ENCODE data around the gene ADORA1. TPM values are rescaled to one million over a fixed set of nuclear protein-coding genes. Genes with fewer than 3 reads are reported as not detected.

Gene ADORA1
- total and polyA plus RNA-seq, 2 donors (not counting 1 experiment from before 2014, with no cell fraction given) = not detected

DNA sequence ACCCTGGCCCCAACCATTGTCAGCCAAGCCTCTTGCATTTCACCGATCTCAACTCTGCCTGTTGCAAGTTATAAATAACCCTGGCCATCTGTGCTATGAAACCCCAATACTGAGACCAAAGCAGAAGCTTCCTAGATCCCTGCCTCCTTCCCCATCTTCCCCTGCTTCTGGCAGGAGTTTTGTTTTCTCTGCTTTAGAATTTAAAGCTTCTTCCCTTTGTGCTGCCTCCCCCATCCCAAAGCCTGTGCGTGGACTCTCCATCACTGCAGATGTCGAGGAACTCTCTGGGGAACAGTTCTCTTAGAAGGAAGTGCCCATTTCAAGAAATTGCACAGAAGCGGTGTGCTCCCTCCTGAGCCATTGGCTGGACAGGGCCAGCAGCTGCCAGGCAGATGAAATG is 24.3 kb upstream of the ADORA1 start:
- ChIA-PET CTCF (no interaction called here), POLR2A (no interaction called here)
- no peaks in the 10 kb centered on the region for H3K4me1 Mint-ChIP-seq
- intact Hi-C loops (cut with micrococcal nuclease) = no loop called here
- DNase-seq = no peak
- H3K4me1 ChIP-seq (ENCODE audit: control insufficient read depth in 2 of 2, insufficient read depth in 2 of 2, low read length in 2 of 2) = no peaks in the 10 kb centered on the region
- TF ChIP-seq, protein P1, sequence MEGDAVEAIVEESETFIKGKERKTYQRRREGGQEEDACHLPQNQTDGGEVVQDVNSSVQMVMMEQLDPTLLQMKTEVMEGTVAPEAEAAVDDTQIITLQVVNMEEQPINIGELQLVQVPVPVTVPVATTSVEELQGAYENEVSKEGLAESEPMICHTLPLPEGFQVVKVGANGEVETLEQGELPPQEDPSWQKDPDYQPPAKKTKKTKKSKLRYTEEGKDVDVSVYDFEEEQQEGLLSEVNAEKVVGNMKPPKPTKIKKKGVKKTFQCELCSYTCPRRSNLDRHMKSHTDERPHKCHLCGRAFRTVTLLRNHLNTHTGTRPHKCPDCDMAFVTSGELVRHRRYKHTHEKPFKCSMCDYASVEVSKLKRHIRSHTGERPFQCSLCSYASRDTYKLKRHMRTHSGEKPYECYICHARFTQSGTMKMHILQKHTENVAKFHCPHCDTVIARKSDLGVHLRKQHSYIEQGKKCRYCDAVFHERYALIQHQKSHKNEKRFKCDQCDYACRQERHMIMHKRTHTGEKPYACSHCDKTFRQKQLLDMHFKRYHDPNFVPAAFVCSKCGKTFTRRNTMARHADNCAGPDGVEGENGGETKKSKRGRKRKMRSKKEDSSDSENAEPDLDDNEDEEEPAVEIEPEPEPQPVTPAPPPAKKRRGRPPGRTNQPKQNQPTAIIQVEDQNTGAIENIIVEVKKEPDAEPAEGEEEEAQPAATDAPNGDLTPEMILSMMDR (IDR thresholded peaks at IDR 0.05) = no peak
- TF ChIP-seq EZH2 (IDR thresholded peaks at IDR 0.05; ENCODE audit: borderline replicate concordance, insufficient read depth, low read depth, low read length, poor library complexity, severe bottlenecking) = no peak
- H3K79me2 ChIP-seq (ENCODE audit: control insufficient read depth, insufficient read depth, low read length) = no peaks in the 10 kb centered on the region
- H3K4me3 ChIP-seq (ENCODE audit: control extremely low read depth in 1 of 5, extremely low read depth in 1 of 5, insufficient read depth in 1 of 5, low read depth in 2 of 5, low read length in 4 of 5) = no peak overlapping the region
- H3K4me3 Mint-ChIP-seq = no peak overlapping the region
- H3K36me3 ChIP-seq (replicated peaks in 1 of 2; ENCODE audit: control extremely low read depth in 1 of 2, control insufficient read depth in 1 of 2, extremely low read depth in 1 of 2, insufficient read depth in 2 of 2, low read length in 1 of 2) = no peaks in the 10 kb centered on the region
- no peaks in the 10 kb centered on the region for H4K20me1 ChIP-seq (ENCODE audit: control insufficient read depth, insufficient read depth, low read length, poor library complexity, severe bottlenecking)
- no peak for ATAC-seq (ENCODE audit: low read depth)
- H3K4me2 ChIP-seq (replicated peaks; ENCODE audit: low read depth, low read length, poor library complexity, severe bottlenecking) = no peak overlapping the region
- no peaks in the 10 kb centered on the region for H3K9me3 Mint-ChIP-seq (ENCODE audit: insufficient read depth)
- 25% methylated on average over 4 of the region's 4 CpGs for WGBS (ENCODE audit: insufficient coverage)
- H3K9ac ChIP-seq (ENCODE audit: low read length) = no peak overlapping the region
- peaks cover 43% of the 10 kb centered on the region for H3K27me3 Mint-ChIP-seq
- no peak overlapping the region for H2AFZ ChIP-seq (ENCODE audit: insufficient read depth, low read depth, low read length, poor library complexity, severe bottlenecking)
- H3K27me3 ChIP-seq (replicated peaks in 1 of 4; ENCODE audit: control extremely low read depth in 1 of 4, control insufficient read depth in 3 of 4, insufficient read depth in 4 of 4, low read length in 3 of 4) = peaks cover 0 to 11% (median 2%) of the 10 kb centered on the region in 4 experiments
- no peak overlapping the region for H3K27ac Mint-ChIP-seq
- peaks cover 0 to 3% (median 0%) of the 10 kb centered on the region in 3 donors for H3K9me3 ChIP-seq (ENCODE audit: control extremely low read depth in 1 of 3, control insufficient read depth in 2 of 3, insufficient read depth in 1 of 3, low read length in 2 of 3)
- H3K27ac ChIP-seq (ENCODE audit: low read length in 2 of 2) = no peak overlapping the region

DNA sequence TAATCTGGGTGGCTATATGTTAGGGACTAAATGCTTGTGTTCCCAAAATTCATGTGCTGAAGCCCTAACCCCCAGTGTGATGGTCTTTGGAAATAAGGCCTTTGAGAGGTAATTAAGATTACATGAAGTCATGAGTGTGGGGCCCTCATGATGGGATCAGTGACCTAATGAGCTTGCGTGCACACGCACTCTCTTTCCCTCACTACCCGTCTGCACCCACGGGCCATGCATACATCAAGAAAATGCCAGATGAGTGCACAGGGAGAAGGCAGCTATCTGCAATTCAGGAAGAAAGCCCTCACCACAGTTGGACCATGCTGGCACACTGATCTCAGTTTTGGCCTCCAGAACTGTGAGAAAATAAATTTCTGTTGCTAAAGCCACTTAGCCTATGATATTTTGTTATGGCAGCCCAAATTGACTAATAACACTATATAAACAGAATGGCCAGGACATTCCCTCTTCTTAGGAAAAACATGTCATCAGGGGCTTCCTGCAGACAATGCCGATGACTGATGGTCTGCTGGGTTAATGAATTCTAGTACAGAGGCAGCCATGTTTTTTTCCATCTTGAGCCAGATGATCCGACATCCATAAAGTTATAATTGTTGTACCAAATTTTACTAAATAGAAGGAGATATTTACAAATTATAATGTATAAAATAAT is 23.6 kb upstream of the ADORA1 start:
- 97% methylated on average over 4 of the region's 6 CpGs for WGBS (ENCODE audit: insufficient coverage)
- H4K20me1 ChIP-seq (ENCODE audit: control insufficient read depth, insufficient read depth, low read length, poor library complexity, severe bottlenecking) = no peaks in the 10 kb centered on the region
- intact Hi-C loops (cut with micrococcal nuclease) = no loop called here
- H3K36me3 ChIP-seq (replicated peaks in 1 of 2; ENCODE audit: control extremely low read depth in 1 of 2, control insufficient read depth in 1 of 2, extremely low read depth in 1 of 2, insufficient read depth in 2 of 2, low read length in 1 of 2) = no peaks in the 10 kb centered on the region
- TF ChIP-seq, protein P1 (IDR thresholded peaks at IDR 0.05) = no peak
- no peak for TF ChIP-seq EZH2 (IDR thresholded peaks at IDR 0.05; ENCODE audit: borderline replicate concordance, insufficient read depth, low read depth, low read length, poor library complexity, severe bottlenecking)
- no peaks in the 10 kb centered on the region for H3K4me1 ChIP-seq (ENCODE audit: control insufficient read depth in 2 of 2, insufficient read depth in 2 of 2, low read length in 2 of 2)
- no peak overlapping the region for H3K4me2 ChIP-seq (replicated peaks; ENCODE audit: low read depth, low read length, poor library complexity, severe bottlenecking)
- CTCF ChIA-PET = no interaction called here
- Mint-ChIP-seq H3K4me1 (no peaks in the 10 kb centered on the region), H3K9me3 (ENCODE audit: insufficient read depth) (no peaks in the 10 kb centered on the region), H3K27me3 (peaks cover 50% of the 10 kb centered on the region), H3K4me3 (no peak overlapping the region), H3K27ac (no peak overlapping the region)
- no peak overlapping the region for H3K4me3 ChIP-seq (ENCODE audit: control extremely low read depth in 1 of 5, extremely low read depth in 1 of 5, insufficient read depth in 1 of 5, low read depth in 2 of 5, low read length in 4 of 5)
- no peak overlapping the region for H2AFZ ChIP-seq (ENCODE audit: insufficient read depth, low read depth, low read length, poor library complexity, severe bottlenecking)
- ATAC-seq (ENCODE audit: low read depth) (no peak), DNase-seq (no peak)
- peaks cover 0 to 3% (median 0%) of the 10 kb centered on the region in 3 donors for H3K9me3 ChIP-seq (ENCODE audit: control extremely low read depth in 1 of 3, control insufficient read depth in 2 of 3, insufficient read depth in 1 of 3, low read length in 2 of 3)
- POLR2A ChIA-PET = no interaction called here
- no peak overlapping the region for H3K27ac ChIP-seq (ENCODE audit: low read length in 2 of 2)
- H3K9ac ChIP-seq (ENCODE audit: low read length) = no peak overlapping the region
- H3K27me3 ChIP-seq (replicated peaks in 1 of 4; ENCODE audit: control extremely low read depth in 1 of 4, control insufficient read depth in 3 of 4, insufficient read depth in 4 of 4, low read length in 3 of 4) = peaks cover 0 to 15% (median 3%) of the 10 kb centered on the region in 4 experiments
- no peaks in the 10 kb centered on the region for H3K79me2 ChIP-seq (ENCODE audit: control insufficient read depth, insufficient read depth, low read length)

All from B cell (primary cell).